ENCODE data around the gene ARMC5.

ARMC5 gene

GRCh38 chr16:31474773-31475738 is 15.8 kb downstream of the ARMC5 start:
- TF ChIP-seq CTCF (IDR thresholded peaks at IDR 0.05; ENCODE audit: low read depth, low read length, missing control alignments), result no peak
- no peak for DNase-seq (ENCODE audit: low read depth)
- no peak overlapping the region for H3K4me3 ChIP-seq (ENCODE audit: low read depth, low read length)

GRCh38 chr16:31475946-31476302 is 16.6 kb downstream of the ARMC5 start:
- DNase-seq (ENCODE audit: low read depth), result no peak
- no peak overlapping the region for H3K4me3 ChIP-seq (ENCODE audit: low read depth, low read length)
- no peak for TF ChIP-seq CTCF (IDR thresholded peaks at IDR 0.05; ENCODE audit: low read depth, low read length, missing control alignments)

- peak overlapping the region; percentile 66 for H3K4me3 ChIP-seq (ENCODE audit: low read depth, low read length)
- no peak for TF ChIP-seq CTCF (IDR thresholded peaks at IDR 0.05; ENCODE audit: low read depth, low read length, missing control alignments)
- DNase-seq (ENCODE audit: low read depth), result no peak
Observed at GRCh38 chr16:31476303-31477219, 17.3 kb downstream of the ARMC5 start.

GRCh38 chr16:31477220-31478216 is 18.2 kb downstream of the ARMC5 start:
- H3K4me3 ChIP-seq (ENCODE audit: low read depth, low read length), result peak overlapping the region; percentile 66
- DNase-seq (ENCODE audit: low read depth), result no peak
- no peak for TF ChIP-seq CTCF (IDR thresholded peaks at IDR 0.05; ENCODE audit: low read depth, low read length, missing control alignments)

- no peak for DNase-seq (ENCODE audit: low read depth)
- no peak for TF ChIP-seq CTCF (IDR thresholded peaks at IDR 0.05; ENCODE audit: low read depth, low read length, missing control alignments)
- H3K4me3 ChIP-seq (ENCODE audit: low read depth, low read length), result no peak overlapping the region
Observed at GRCh38 chr16:31478956-31479355, 19.7 kb downstream of the ARMC5 start.

- H3K4me3 ChIP-seq (ENCODE audit: low read depth, low read length), result no peak overlapping the region
- DNase-seq (ENCODE audit: low read depth), result no peak
- no peak for TF ChIP-seq CTCF (IDR thresholded peaks at IDR 0.05; ENCODE audit: low read depth, low read length, missing control alignments)
Observed at GRCh38 chr16:31479751-31480150, 20.4 kb downstream of the ARMC5 start.

Measured in GM12864 (cell line).